NCI-H2081 treated with DMSO at 0.1 percent for 48 hours (cell line): ENCODE results near the gene LYRM4.
"Not testable (repeated sequence)": the region's sequence is repeated elsewhere in the genome, so short reads cannot be mapped to it uniquely, and the experiment has no call there.

Experiments
- DNase-seq: peaks from one replicate; lab custom pipeline; 2025; lab: John Stamatoyannopoulos, UW

LYRM4 gene

DNA sequence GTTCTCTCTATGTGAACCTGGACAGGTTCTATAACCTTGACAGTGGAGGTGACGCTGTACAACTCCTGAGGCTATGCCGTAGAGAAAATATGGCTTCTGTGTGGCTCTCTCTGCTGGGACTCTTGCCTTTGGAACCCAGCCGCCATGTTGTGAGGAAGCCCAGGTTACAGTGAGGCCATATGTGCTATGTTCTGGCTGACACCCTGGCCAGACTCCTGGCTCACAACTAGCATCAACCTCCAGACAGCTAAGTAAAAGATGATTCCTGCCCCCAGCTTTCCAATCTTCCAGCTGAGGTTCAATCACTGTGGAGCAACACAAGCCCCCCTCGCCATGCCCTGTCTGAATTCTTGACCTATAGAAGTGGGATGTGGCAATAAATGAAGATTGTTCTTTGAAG lies 118.6 kb downstream of the LYRM4 start:
- no peak for DNase-seq

DNA sequence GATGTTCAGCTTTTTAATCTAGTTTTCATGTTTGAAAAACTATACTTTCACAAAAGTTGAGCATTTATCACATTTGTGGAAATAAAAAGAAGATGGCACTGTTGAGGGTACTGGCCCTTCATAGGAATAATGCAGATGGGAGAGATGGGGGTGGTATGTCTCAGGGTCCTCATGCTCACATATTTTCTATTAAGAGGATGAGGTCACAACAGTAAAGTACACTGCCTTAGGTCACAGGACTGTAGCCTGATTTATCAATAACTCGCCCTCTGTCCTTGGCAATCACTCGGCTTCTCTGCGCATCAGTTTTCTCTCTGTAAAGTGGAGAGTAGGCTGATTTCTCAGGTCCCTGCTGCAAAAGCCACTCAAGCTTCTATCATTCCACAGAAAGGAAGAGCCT lies 119.7 kb downstream of the LYRM4 start:
- no peak for DNase-seq

DNA sequence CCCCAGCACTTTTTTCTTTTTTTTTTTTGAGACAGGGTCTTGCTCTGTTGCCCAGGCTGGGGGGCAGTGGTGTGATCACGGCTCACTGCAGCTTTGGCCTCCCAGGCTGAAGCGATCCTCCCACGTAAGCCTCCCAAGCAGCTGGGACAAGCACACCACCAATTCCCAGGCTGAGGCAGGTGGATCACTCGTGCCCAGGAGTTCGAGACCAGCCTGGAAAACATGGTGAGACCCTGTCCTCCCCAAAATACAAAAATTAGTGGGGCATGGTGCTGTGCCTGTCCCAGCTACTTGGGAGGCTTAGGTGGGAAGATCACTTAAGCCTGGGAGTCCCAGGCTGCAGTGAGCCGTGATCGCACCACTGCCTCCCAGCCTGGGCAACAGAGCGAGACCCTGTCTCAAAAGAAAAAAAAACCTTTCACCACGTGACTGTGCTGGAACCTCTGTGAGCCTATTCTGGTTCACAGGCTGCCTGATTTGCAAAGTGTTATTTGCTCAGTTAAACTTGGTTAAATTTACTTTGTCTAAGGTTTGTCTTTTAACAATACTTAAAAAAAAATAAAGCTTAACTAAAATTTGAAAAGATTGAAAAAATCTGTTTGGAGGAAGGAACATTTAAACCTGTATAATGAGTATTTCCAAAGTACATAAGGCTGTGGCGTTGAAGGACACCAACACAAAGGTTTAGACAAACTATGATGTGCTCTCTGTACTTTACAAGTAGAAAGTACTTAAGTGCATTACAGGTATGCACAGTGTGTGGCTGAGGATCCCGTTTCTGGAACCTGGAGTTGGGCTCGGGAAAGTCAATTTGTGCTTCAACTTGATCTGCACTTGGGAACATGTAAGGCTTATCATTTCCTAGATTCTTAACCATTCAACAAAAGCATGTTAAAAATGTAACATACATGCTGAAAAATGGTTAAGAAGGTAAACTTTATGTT lies 120.7 kb downstream of the LYRM4 start:
- DNase-seq: no peak

DNA sequence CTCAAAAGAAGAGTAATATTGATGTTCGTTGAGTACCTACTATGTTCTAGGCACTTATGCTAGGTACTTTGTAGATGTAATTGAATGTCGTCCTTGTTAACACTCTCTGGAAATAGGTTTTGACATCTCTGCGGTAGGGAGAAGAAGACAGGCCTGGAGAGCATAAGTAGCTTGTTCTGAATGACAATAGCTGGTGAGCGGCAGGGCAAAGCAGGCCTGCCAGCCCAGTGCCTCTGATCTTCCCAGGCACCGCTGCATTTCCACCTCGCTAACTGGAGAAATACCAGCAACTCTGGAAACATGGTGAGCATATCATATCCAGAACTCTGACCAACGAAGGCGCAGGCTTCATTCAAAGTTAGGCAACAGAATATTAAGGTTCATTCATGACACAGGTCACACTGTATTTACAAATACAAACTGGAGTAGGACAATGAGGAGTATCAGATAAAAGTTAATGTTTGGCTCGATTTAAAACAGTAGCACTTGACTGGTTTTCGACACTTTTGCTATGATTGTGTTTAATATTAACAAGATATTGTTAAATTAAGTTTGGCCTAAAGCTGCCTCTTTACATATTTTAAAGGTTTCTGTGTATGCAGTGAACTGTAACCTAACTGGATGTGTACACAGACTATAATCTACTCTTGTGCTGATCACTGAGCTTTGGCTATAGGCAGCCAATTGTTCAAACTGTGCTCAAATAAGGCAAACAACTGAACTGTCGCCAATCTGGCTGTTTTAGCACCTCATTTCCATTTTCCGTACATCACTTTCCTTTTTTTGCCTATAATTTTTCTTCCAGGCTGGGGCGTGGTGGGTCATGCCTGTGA lies 121.5 kb downstream of the LYRM4 start:
- DNase-seq: no peak

DNA sequence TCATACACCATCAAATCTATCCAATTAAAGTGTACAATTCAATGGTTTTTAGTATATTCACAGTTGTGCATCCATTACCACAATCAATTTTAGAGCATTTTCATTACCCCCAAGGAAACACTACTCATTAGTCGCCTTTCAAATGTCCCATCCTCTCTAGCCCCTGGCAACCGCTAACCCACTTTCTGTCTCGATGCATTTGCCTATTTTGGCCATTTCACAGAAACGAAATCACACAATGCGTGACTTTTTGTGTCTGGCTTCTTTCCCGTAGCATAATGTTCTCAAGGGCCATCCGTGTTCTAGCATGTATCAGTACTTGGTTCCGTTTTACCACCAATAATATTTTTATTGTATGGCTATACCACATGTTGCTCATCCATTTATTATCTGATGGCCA lies 123.9 kb downstream of the LYRM4 start:
- no peak for DNase-seq

DNA sequence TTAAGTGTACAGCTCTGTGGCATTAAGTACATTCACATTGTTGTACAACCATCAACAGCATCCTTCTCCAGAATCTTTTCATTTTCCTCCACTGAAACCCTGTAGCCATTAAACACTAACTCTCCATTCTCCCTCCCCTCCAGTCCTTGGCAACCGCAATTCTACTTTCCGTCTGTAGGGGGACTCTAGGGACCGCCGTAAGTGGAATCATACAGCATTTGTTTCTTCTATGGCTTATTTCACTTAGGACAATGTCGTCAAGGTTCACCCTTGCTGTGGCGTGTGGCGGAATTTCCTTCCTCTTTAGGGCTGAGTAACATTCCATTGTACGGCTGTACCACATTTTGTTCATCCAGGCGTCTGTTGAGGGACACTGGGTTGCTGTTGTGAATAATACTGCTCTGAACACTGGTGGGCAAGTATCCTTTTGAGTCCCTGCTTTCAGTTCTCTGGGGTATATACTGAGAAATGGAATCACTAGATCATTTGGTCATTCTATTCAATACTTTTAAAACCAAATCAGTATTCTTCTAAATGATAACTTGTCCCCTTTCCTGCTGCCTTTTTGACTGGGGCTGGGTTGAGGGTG lies 124.9 kb downstream of the LYRM4 start:
- DNase-seq: no peak

DNA sequence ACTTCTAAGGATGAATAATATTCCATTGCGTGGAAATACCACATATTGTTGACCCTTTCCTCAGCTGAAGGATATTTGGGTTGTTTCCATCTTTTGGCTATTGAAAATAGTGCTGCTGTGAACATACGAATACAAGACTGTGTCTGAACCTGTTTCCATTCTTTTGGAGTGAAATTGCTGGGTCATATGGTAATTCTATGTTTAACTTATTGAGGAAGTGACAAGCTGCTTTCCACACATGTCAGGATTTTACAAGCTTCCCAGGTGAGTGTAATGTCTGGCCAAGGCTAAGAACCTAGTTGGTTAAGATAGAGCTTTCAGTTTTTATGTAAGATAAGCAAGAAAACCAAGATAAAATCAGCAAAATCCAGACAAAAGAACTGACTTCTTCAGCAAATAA lies 126.8 kb downstream of the LYRM4 start:
- no peak for DNase-seq

DNA sequence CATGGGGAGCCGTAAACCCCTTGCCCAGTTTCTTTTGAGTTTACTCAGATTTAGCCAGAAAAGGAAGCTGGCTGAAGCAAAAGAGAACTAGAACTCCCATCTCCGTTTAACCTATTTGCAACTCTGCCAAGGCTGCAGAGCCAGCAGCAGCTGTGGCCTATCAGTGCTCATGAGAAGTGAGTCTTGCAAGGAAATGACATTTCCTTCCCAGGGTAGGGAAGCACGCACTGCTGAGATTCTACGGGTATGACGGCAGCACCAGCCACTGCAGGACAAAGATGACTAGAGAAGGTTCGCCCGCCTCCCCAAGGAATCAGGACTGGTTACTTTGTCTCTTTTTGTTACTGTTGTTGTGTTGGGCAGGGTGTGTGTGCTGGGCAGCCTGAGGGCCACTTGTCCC lies 128.0 kb downstream of the LYRM4 start:
- DNase-seq: no peak

DNA sequence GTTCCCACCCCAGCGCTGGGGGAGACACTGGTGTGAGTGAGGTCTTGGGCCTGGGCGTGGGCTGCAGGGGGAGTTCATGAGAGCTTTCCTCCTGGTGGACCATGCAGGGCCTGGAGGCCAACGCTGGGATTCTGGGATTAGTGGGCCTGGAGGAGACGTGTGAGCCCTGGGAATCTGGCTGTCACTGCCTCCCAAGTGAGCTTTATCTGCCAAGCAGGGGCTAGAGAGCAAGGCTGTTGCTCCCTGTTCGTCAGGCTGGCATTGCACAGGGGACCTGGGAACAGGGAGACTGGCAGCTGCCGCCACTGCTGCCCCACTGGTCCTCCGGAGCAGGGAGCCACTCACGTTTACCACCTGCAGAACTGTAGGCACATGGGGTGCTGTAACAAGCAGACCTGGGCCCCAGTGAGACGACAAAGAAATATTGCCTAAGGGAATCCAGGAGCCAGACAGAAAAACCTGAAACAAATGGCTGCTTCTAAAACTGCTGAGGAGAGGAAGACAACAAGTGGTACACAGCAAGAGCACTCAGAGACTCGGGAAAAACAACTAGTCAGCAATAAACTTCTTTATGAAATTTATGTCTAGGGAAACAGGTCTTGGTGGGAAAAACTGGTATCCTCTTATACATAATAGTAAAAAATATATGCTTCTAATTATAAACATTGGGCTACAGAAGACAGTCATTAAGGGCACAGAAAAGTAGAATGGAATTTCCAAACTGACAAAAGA lies 130.4 kb downstream of the LYRM4 start:
- DNase-seq: no peak

DNA sequence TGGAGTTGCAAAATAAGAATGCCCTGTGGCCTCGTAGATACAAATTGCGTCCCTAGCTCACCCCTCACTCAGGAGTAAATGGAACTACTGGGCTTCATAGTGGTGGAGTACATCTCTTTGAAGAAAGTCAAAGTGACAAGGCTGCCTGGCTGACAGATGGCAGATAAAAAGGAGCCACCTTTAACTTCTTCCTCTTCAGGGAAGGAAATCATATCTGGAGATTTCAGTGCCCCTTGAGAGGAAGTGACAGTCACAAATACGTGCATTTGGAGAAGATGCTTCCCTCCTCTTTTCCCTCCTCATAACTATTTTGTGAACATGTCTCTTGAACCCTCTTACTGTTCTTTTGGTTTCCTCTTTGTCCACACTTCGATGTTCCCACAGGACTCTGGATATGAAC lies 132.4 kb downstream of the LYRM4 start:
- no peak for DNase-seq

DNA sequence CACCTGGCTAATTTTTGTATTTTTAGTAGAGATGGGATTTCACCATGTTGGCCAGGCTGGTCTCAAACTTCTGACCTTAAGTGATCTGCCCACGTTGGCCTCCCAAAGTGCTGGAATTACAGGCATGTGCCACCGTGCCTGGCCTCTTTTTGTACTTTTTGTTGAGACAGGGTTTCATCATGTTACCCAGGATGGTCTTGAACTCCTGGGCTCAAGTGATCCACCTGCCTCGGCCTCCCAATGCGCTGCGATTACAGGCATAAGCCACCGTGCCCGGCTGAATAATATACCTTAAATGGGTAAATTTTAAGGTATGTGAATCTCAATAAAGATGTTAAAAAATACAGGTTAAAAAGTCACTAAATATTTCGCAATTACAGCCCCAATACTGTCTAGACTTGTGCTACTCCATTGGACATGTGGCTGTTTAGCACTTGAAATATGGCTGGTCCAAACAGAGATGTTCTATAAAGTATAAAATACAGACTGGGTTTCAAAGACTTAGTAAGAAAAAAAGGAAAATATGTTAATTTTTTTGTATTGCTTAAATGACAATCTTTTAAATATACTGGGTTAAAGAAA lies 133.6 kb downstream of the LYRM4 start:
- DNase-seq: no peak

DNA sequence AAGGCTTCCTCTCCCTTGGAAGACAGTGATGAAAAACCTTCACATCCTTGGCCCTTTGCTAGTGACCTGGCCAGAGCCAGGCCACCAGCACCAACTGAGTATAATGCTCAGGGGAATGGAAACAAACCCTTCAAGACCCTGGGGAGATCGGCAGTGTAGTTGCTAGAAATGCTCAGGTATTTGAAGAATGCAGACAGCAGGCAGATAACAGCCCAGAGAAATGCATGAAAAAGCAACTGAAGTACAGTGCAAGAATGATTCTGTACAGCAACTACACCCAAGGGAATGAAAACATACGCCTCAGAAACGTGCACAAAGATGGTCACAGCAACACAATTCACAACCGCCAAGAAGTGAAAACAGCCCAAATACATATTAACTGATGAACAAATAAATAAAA lies 134.5 kb downstream of the LYRM4 start:
- no peak for DNase-seq

DNA sequence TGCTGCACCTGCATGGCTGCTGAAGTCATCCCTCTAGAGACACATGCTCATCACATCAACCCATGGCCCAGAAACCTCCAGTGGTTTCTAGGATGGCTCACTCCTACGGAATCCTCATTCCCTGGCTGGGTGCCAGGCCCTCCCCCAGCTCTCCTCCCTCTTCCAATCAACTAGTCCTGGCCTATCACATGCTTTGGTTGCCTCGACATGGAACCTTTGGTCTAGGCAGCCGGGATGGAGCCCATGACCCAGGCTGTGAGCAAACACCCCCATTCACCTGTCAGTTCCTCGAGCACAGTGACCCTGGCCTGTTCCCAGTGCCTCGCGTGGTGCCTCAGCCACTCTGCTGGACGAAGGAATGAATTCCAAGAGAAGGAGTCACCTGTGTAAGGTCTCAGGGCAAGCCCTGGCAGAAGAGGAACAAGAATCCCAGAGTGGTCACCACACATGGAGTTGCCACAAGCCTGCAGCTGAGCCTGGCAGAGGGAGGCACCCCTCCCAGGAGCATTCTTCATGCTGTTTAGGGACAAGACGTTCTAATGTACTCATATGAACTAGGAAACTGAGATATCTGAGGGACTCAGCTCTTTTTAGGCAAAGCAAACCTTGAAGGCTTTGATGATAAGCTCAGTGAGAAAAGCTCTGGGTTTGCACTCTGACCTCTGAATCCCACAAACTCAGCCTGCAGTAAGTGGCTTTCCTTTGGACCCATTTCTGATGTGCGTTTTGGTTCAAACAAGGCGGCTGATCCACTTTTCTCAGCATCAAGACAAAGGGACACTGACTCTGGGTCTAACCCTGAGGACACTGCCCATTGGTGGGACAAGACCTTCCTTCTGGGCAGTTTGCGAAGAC lies 135.4 kb downstream of the LYRM4 start:
- no peak for DNase-seq

DNA sequence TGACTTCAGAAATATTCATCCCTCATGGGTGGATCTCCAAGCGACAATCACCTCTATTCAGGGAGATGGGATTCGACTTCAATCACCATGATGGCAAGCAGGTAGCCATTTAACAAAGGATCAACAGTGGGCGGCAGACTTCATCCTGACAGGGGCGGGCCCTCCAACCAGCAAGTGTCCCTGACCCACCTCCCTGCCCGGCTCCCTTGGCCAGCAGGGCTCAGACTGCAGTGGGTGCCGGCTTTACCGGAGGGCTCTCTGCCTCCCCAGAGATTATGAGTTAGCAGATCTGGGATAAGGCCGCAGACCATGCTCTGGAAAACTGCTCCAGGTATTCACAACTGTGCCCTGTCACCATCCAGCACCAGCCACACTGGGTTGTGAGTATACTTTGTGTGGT lies 136.2 kb downstream of the LYRM4 start:
- no peak for DNase-seq

DNA sequence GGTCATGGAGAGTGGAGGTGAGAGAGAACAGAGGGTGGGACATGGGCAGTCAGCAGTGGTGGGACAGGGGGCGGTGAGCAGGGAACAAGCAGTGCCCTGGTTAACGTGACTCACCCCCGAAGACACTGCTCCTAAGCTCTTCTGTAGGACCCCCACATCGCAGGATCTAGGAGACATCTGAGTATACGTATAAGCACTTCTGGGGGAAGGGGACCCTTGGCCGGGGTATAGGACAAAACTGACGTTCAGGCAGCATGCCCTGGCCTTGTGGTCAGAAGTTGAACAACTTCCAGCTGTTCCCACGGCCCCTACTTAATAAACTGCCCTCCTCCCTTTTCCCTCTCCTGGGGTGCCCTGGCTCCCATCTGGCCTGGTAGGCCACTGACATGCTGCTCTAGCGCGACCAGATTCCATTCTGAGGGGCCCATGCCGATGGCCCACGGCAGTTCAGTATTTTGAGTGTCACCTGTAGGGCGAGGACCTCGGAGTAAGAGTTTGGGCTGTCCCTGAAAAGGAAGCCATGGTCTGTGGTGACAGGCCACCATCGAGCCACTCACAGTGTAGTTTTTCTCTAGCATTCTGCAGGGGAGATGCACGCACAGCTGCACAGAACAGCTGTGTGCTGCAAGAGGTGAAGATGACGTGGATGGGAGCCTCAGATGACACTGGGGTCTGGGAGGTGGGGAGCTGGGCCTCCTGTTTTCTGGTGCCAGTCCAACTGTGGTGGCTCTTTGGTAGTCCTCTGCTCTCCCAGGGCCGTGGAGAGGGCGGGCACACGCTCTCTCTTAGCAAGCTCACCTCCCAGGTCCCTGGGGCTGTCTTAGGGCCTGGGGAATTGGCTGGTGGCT lies 137.2 kb downstream of the LYRM4 start:
- no peak for DNase-seq

DNA sequence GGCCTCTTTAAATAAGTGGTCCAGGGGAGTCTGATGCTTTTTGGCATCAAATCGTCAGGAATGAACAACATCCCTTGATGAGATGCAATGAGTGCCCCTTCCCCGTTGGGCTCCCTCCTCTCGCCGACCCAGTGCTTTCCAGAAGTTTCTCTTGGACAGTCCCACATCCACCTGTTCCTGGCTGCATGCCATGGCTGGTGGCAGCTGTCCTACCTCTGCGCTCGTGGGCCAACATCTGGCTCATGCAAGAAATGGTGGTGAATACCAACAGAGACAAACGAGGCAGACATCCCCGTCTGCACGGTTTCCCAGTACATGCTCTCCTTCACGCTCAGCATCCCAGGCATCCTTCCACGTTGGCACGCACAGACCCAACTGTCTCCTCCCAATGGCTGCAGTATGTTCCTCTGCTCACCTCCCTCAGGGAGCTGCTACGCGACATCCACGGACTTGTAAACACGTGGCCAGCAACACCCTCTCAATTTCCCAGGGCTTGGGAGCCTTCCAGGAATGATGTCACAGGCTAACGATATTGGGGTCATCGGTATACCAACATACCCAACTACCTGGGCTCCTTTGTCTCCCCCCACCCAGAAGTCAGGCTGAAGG lies 138.1 kb downstream of the LYRM4 start:
- no peak for DNase-seq

DNA sequence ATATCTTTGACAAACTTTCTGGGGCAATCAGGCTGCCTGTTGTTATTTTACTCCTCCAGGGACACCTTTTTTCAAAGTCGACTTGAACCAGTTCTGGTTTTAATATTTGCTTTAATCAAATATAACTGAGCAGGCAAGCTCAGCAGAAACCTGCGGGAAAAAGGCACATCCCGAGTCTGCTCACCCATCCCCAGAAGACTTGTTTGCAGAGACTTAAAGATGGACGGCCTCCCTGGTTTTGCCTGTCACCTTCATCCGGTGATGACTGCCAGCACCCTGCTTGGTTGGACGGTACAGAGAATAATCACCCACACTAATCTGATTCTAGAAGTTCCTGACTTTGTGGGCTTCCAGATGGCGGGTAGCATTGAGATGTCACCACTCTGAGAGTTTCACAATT lies 138.8 kb downstream of the LYRM4 start:
- no peak for DNase-seq

DNA sequence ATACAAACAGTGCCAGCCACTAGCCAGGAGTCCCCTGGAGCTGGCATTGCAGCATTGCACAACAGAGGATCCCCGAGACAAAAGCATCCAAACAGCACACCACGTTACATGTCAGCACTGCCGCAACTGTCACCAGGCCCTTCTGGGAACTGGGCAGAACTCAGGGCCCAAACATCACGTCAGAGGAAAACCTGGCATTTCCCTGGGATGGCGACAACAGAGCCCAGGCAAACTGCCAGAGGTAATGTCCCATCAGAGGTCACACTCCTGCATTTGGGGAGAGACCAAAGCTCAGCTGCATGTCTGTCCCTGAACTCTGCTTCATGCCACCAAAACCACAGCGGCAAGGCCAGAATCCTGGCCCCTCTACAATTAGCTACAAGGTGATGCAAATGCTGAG lies 139.3 kb downstream of the LYRM4 start:
- no peak for DNase-seq

DNA sequence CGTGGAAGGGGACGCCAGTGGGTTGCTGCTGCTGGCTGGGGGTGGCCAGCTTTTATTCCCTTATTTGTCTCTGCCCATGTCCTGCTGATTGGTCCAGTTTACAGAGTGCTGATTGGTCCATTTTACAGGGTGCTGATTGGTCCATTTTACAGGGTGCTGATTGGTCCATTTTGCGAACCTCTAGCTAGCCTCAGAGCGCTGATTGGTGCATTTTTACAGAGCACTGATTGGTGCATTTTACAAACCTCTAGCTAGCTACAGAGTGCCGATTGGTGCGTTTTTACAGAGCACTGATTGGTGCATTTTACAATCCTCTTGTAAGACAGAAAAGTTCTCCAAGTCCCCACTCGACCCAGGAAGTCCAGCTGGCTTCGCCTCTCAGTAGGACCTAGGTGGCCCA lies 140.2 kb downstream of the LYRM4 start:
- DNase-seq: not testable (repeated sequence)
